GM19328 (cell line): Measurements from ENCODE around the gene AMPD3.

Experiments used
- ATAC-seq: cut with Tn5 transposase; IDR thresholded peaks from one replicate; pipeline ENCODE4 v1.9.1; 2021; ENCODE audit warnings: mild to moderate bottlenecking, moderate library complexity; ENCODE audit not compliant: unreplicated experiment

Gene AMPD3

GRCh38 chr11:10500757-10501684 lies 46.0 kb downstream of the AMPD3 start:
- ATAC-seq: no peak

- no peak for ATAC-seq
These were observed 47.1 kb downstream of the AMPD3 start for GRCh38 chr11:10502065-10502680.

- no peak for ATAC-seq
These were observed 47.7 kb downstream of the AMPD3 start for GRCh38 chr11:10502770-10503169.

GRCh38 chr11:10503221-10503620 lies 48.2 kb downstream of the AMPD3 start:
- ATAC-seq: no peak

GRCh38 chr11:10503777-10504480 lies 48.9 kb downstream of the AMPD3 start:
- no peak for ATAC-seq

GRCh38 chr11:10504490-10504889 lies 49.4 kb downstream of the AMPD3 start:
- no peak for ATAC-seq

GRCh38 chr11:10505278-10506007 lies 50.4 kb downstream of the AMPD3 start:
- ATAC-seq: no peak

GRCh38 chr11:10506008-10506370 lies 50.9 kb downstream of the AMPD3 start:
- no peak for ATAC-seq

GRCh38 chr11:10511181-10511621 lies 56.1 kb downstream of the AMPD3 start:
- no peak for ATAC-seq

- ATAC-seq: no peak
These were observed 59.1 kb downstream of the AMPD3 start for GRCh38 chr11:10514202-10514601.

- no peak for ATAC-seq
These were observed 59.6 kb downstream of the AMPD3 start for GRCh38 chr11:10514709-10515108.

- no peak for ATAC-seq
These were observed 60.4 kb downstream of the AMPD3 start for GRCh38 chr11:10515418-10515817.

GRCh38 chr11:10518123-10518522 lies 63.1 kb downstream of the AMPD3 start:
- ATAC-seq: no peak

GRCh38 chr11:10518891-10519290 lies 63.8 kb downstream of the AMPD3 start:
- no peak for ATAC-seq

- ATAC-seq: no peak
These were observed 64.6 kb downstream of the AMPD3 start for GRCh38 chr11:10519630-10520029.

- ATAC-seq: no peak
These were observed 65.5 kb downstream of the AMPD3 start for GRCh38 chr11:10520562-10520961.

- ATAC-seq: no peak
These were observed 67.2 kb downstream of the AMPD3 start for GRCh38 chr11:10522276-10522675.

GRCh38 chr11:10522921-10523320 lies 67.9 kb downstream of the AMPD3 start:
- ATAC-seq: no peak

- ATAC-seq: no peak
These were observed 69.4 kb downstream of the AMPD3 start for GRCh38 chr11:10524471-10524870.

GRCh38 chr11:10526974-10527918 lies 72.2 kb downstream of the AMPD3 start:
- ATAC-seq: no peak
